OCI-LY1 (cell line): ENCODE results near the gene SDC1.

Source experiments
- H2AFZ ChIP-seq: fragments of 200-600 bp; sonication (generic), shearing (Covaris generic); 2 replicates; pipeline ENCODE4 v1.6.0; 2014; ENCODE audit warnings: antibody characterized with exemption, mild to moderate bottlenecking, low read length
- H3F3A ChIP-seq: fragments of 200-600 bp; sonication (generic), shearing (Covaris generic); 2 replicates; pipeline ENCODE4 v1.6.0; 2014; ENCODE audit warnings: mild to moderate bottlenecking, antibody characterized with exemption, low read length, moderate library complexity; ENCODE audit not compliant: insufficient read depth
- H3K27ac ChIP-seq: fragments of 200-600 bp; sonication (generic); 2 replicates; pipeline ENCODE4 v1.5.1; 2014; ENCODE audit warnings: low read length, mixed run types, mild to moderate bottlenecking, low read depth; ENCODE audit not compliant: poor library complexity, severe bottlenecking
- H3K27me3 ChIP-seq: fragments of 200-600 bp; sonication (generic); 2 replicates; pipeline ENCODE4 v1.6.0; 2014; ENCODE audit warnings: antibody characterized with exemption, mild to moderate bottlenecking, low read length, moderate library complexity; ENCODE audit not compliant: insufficient read depth
- H3K36me3 ChIP-seq: fragments of 200-600 bp; sonication (generic); 2 replicates; pipeline ENCODE4 v1.6.1; 2014; ENCODE audit warnings: mild to moderate bottlenecking, antibody characterized with exemption, low read length, moderate library complexity, mixed read lengths; ENCODE audit not compliant: insufficient read depth
- H3K4me1 ChIP-seq: fragments of 200-600 bp; sonication (generic); 2 replicates; pipeline ENCODE4 v1.5.1; 2014; ENCODE audit warnings: mild to moderate bottlenecking, low read length, moderate library complexity; ENCODE audit not compliant: insufficient read depth, severe bottlenecking
- H3K4me2 ChIP-seq: fragments of 200-600 bp; sonication (generic), shearing (Covaris generic); 2 replicates; pipeline ENCODE4 v1.6.1; 2014; ENCODE audit warnings: low read length
- H3K4me3 ChIP-seq: fragments of 200-600 bp; sonication (generic); 2 replicates; pipeline ENCODE4 v1.5.1; 2014; ENCODE audit warnings: low read length, low read depth, mild to moderate bottlenecking, mixed read lengths; ENCODE audit not compliant: poor library complexity, severe bottlenecking
- H3K79me2 ChIP-seq: fragments of 200-600 bp; shearing (Covaris generic); 2 replicates; pipeline ENCODE4 v1.6.1; 2016; ENCODE audit warnings: mixed run types, low read length, mixed read lengths; ENCODE audit not compliant: insufficient read depth
- H3K9ac ChIP-seq: fragments of 200-600 bp; sonication (generic), shearing (Covaris generic); 2 replicates; pipeline ENCODE4 v1.6.1; 2014; ENCODE audit warnings: mild to moderate bottlenecking, low read length, mixed read lengths
- H3K9me2 ChIP-seq: fragments of 200-600 bp; sonication (generic), shearing (Covaris generic); 2 replicates; pipeline ENCODE4 v1.6.1; 2014; ENCODE audit warnings: low read depth, mild to moderate bottlenecking, low read length, mixed read lengths
- H3K9me3 ChIP-seq: fragments of 200-600 bp; shearing (Covaris generic); 2 replicates; pipeline ENCODE4 v1.6.1; 2014; ENCODE audit warnings: low read length, mixed read lengths
- H4K20me1 ChIP-seq: fragments of 200-600 bp; sonication (generic), shearing (Covaris generic); 2 replicates; pipeline ENCODE4 v1.6.0; 2016; ENCODE audit warnings: mild to moderate bottlenecking, low read length; ENCODE audit not compliant: insufficient read depth
- EZH2 ChIP-seq: fragments of 200-600 bp; sonication (generic), shearing (Covaris generic); IDR thresholded peaks from 2 replicates; pipeline ENCODE4 v1.8.0; 2017; ENCODE audit warnings: borderline replicate concordance, mixed run types, mild to moderate bottlenecking, antibody characterized with exemption, low read length, moderate library complexity, mixed read lengths
- TF ChIP-seq, protein P1 (sequence below): fragments of 200-600 bp; sonication (generic), shearing (Covaris generic); IDR thresholded peaks from 2 replicates; pipeline ENCODE4 v1.5.1; 2017; ENCODE audit warnings: mild to moderate bottlenecking, antibody characterized with exemption, low read length, moderate library complexity, mixed read lengths

SDC1 gene

DNA sequence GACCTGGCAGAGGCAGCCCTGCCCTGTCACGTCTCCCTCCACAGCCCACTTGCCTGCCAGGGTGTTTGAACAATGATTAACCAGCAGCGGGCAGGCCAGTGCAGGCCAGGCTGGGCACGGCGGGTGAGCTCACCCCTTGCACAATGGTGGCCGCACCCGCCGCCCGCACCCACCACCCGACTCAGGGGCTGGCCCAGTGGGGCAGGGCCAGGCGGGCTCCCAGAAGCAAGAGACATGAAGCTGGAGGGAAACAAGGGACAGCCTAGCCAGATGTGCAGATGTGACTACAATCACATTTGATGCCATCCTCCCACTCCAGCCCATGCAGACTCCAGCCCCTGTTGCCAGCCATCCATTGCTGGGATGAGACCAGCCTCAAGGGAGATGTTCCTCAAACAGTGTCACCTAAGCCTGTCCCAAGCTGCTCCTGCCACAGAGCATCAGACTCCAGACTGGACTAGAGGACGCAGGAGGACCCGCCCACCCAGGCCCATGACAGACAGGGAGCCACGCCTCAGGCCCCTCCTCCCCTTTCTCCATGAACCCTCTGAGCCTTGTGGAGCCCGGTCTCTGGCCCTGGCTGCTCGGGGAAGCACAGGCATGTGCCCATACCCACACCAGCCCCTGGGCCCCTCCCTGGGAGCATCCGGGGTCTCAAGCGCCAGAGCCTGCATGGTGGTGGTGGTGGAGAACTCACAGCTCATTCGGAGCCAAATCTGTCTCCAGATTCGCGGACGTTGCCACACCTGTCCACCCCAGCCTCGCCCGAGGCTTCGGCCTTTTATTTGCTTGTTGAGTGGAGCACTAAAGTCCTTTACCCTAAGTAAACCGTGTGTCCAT, 45.0 kb downstream of the SDC1 start:
- Histone ChIP-seq H3K27ac (no peak overlapping the region), H3K9me3 (no peaks in the 10 kb centered on the region), H3K27me3 (peaks cover 3% of the 10 kb centered on the region; the same call in 1 of the 2 replicates), H4K20me1 (no peaks in the 10 kb centered on the region), H2AFZ (no peak overlapping the region), H3K4me3 (no peak overlapping the region), H3K9me2 (no peaks in the 10 kb centered on the region), H3K4me2 (no peak overlapping the region), H3K36me3 (no peaks in the 10 kb centered on the region), H3K9ac (no peak overlapping the region), H3F3A (no peaks in the 10 kb centered on the region), H3K79me2 (no peaks in the 10 kb centered on the region), H3K4me1 (no peaks in the 10 kb centered on the region)
- TF ChIP-seq EZH2, result no peak
- TF ChIP-seq, protein P1, sequence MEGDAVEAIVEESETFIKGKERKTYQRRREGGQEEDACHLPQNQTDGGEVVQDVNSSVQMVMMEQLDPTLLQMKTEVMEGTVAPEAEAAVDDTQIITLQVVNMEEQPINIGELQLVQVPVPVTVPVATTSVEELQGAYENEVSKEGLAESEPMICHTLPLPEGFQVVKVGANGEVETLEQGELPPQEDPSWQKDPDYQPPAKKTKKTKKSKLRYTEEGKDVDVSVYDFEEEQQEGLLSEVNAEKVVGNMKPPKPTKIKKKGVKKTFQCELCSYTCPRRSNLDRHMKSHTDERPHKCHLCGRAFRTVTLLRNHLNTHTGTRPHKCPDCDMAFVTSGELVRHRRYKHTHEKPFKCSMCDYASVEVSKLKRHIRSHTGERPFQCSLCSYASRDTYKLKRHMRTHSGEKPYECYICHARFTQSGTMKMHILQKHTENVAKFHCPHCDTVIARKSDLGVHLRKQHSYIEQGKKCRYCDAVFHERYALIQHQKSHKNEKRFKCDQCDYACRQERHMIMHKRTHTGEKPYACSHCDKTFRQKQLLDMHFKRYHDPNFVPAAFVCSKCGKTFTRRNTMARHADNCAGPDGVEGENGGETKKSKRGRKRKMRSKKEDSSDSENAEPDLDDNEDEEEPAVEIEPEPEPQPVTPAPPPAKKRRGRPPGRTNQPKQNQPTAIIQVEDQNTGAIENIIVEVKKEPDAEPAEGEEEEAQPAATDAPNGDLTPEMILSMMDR, result no peak

- H3K9me3 ChIP-seq, result no peaks in the 10 kb centered on the region
- H3K9ac ChIP-seq, result no peak overlapping the region
- no peak overlapping the region for H3K4me2 ChIP-seq
- H2AFZ ChIP-seq, result no peak overlapping the region
- TF ChIP-seq, protein P1, result no peak
- no peak for TF ChIP-seq EZH2
- H3K9me2 ChIP-seq, result no peaks in the 10 kb centered on the region
- H3K79me2 ChIP-seq, result no peaks in the 10 kb centered on the region
- no peaks in the 10 kb centered on the region for H3K4me1 ChIP-seq
- H3K4me3 ChIP-seq, result no peak overlapping the region
- H3K36me3 ChIP-seq, result no peaks in the 10 kb centered on the region
- H3K27ac ChIP-seq, result no peak overlapping the region
- no peaks in the 10 kb centered on the region for H3F3A ChIP-seq
- H3K27me3 ChIP-seq, result peaks cover 3% of the 10 kb centered on the region; the same call in 1 of the 2 replicates
- no peaks in the 10 kb centered on the region for H4K20me1 ChIP-seq
Observed at GRCh38 chr2:20179466-20179754, 45.5 kb downstream of the SDC1 start.

- Histone ChIP-seq H3K36me3 (no peaks in the 10 kb centered on the region), H3K79me2 (no peaks in the 10 kb centered on the region), H3K4me3 (no peak overlapping the region), H3K27ac (no peak overlapping the region), H3K9me2 (no peaks in the 10 kb centered on the region), H3K9me3 (no peaks in the 10 kb centered on the region), H3K9ac (no peak overlapping the region), H3K4me1 (no peaks in the 10 kb centered on the region), H3K27me3 (peaks cover 3% of the 10 kb centered on the region; the same call in 1 of the 2 replicates), H3K4me2 (no peak overlapping the region), H3F3A (no peaks in the 10 kb centered on the region), H4K20me1 (no peaks in the 10 kb centered on the region), H2AFZ (no peak overlapping the region)
- TF ChIP-seq, protein P1, result no peak
- TF ChIP-seq EZH2, result no peak
Observed at GRCh38 chr2:20178666-20179465, 46.1 kb downstream of the SDC1 start.
